Vagina (tissue), 2 donors: Measurements from ENCODE around the gene TEC.

Experiments
- CTCF ChIP-seq, 3 experiments: fragments of 450-650 bp in 2 of 3; fragments of 200-600 bp in 1 of 3; sonication (generic) in 1 of 3; IDR thresholded peaks; one replicate each; pipeline ENCODE4 v1.5.1; 2017 to 2019; ENCODE audit warnings: antibody characterized with exemption in 3 of 3, mild to moderate bottlenecking in 2 of 3, moderate library complexity in 2 of 3
- POLR2A ChIP-seq, 2 donors: fragments of 450-650 bp; IDR thresholded peaks; one replicate each; pipeline ENCODE4 v1.6.1; 2017; ENCODE audit warnings: antibody characterized with exemption in 2 of 2, mild to moderate bottlenecking in 2 of 2, moderate library complexity in 2 of 2
- POLR2AphosphoS5 ChIP-seq, 2 donors: sonication (generic); formaldehyde crosslinking; IDR thresholded peaks; one replicate each; pipeline ENCODE4 v1.9.0; 2017; ENCODE audit warnings: antibody characterized with exemption in 2 of 2, mild to moderate bottlenecking in 2 of 2, low read depth in 1 of 2; ENCODE audit not compliant: insufficient read depth in 1 of 2

GRCh38 chr4:48248559-48248953 is 21.1 kb downstream of the TEC start:
- TF ChIP-seq CTCF (IDR thresholded peaks at IDR 0.05): no peak
- TF ChIP-seq POLR2A (IDR thresholded peaks at IDR 0.05): no peak
- no peak for TF ChIP-seq POLR2AphosphoS5 (IDR thresholded peaks at IDR 0.05; ENCODE audit: insufficient read depth in 1 of 2, low read depth in 1 of 2)
